ENCODE results near the gene TP53TG3D.
"Not testable (repeated sequence)": the region's sequence is repeated elsewhere in the genome, so short reads cannot be mapped to it uniquely, and the experiment has no call there.

The TP53TG3D gene

GRCh38 chr16:32252986-32253385 is at the start of gene TP53TG3D:
Gene TP53TG3D (plus strand): TSS chr16:32253286. CDS start chr16:32253354, 68 bp downstream.
- DNase-seq, result not testable (repeated sequence)

GRCh38 chr16:32253507-32253906 is 421 bp downstream of the TP53TG3D start:
- DNase-seq, result peak; percentile 15

- DNase-seq, result not testable (repeated sequence)
Measured at GRCh38 chr16:32261526-32261925, 8.4 kb downstream of the TP53TG3D start.

GRCh38 chr16:32263552-32263951 is 10.5 kb downstream of the TP53TG3D start:
- not testable (repeated sequence) for DNase-seq

GRCh38 chr16:32281910-32282309 is 28.8 kb downstream of the TP53TG3D start:
- DNase-seq, result not testable (repeated sequence)

GRCh38 chr16:32283024-32283423 is 29.9 kb downstream of the TP53TG3D start:
- DNase-seq, result not testable (repeated sequence)

- not testable (repeated sequence) for DNase-seq
Measured at GRCh38 chr16:32283917-32284495, 30.9 kb downstream of the TP53TG3D start.

- peak; percentile 14 for DNase-seq
Measured at GRCh38 chr16:32284800-32285796, 32.0 kb downstream of the TP53TG3D start.

GRCh38 chr16:32286193-32286592 is 33.1 kb downstream of the TP53TG3D start:
- DNase-seq, result not testable (repeated sequence)

- DNase-seq, result peak; percentile 6
Measured at GRCh38 chr16:32287743-32288142, 34.7 kb downstream of the TP53TG3D start.

- DNase-seq, result not testable (repeated sequence)
Measured at GRCh38 chr16:32289197-32289596, 36.1 kb downstream of the TP53TG3D start.

GRCh38 chr16:32302776-32303175 is 49.7 kb downstream of the TP53TG3D start:
- not testable (repeated sequence) for DNase-seq
